Liver (tissue), 9 donors: ENCODE measurements around the gene GCN1. TPM values are rescaled to one million over a fixed set of nuclear protein-coding genes. Genes with fewer than 3 reads are reported as not detected.

ENCODE experiments used
- DNase-seq: peaks from one replicate; pipeline ENCODE4 v3.0.0-alpha.2; 2017; ENCODE audit warnings: low spot score
- H3K27ac ChIP-seq, 2 donors: one replicate each; pipeline ENCODE4 v1.7.0; 2013; ENCODE audit warnings: inconsistent platforms in 2 of 2, low read length in 2 of 2, control low read depth in 1 of 2, low read depth in 1 of 2, mild to moderate bottlenecking in 1 of 2
- H3K27me3 ChIP-seq, 4 donors: one replicate each; pipeline versions ENCODE4 v1.6.1 to v1.7.0; 2013; ENCODE audit warnings: low read length in 3 of 4, inconsistent platforms in 1 of 4, mild to moderate bottlenecking in 1 of 4, moderate library complexity in 1 of 4; ENCODE audit not compliant: control insufficient read depth in 4 of 4, insufficient read depth in 4 of 4
- H3K36me3 ChIP-seq, 4 donors: one replicate each; pipeline versions ENCODE4 v1.6.1 to v1.7.0; 2013; ENCODE audit warnings: low read length in 3 of 4, mild to moderate bottlenecking in 3 of 4, low read depth in 1 of 4, moderate library complexity in 1 of 4; ENCODE audit not compliant: control insufficient read depth in 4 of 4, insufficient read depth in 3 of 4
- H3K4me1 ChIP-seq, 4 donors: one replicate each; pipeline versions ENCODE4 v1.6.1 to v1.7.0; 2013; ENCODE audit warnings: low read length in 3 of 4, mild to moderate bottlenecking in 3 of 4, moderate library complexity in 1 of 4; ENCODE audit not compliant: control insufficient read depth in 4 of 4, insufficient read depth in 4 of 4
- H3K4me3 ChIP-seq, 3 donors: one replicate each; pipeline versions ENCODE4 v1.6.1 to v1.7.0; 2013; ENCODE audit warnings: low read length in 3 of 3, control low read depth in 1 of 3, low read depth in 1 of 3, mild to moderate bottlenecking in 1 of 3
- H3K9ac ChIP-seq, 2 donors: one replicate each; pipeline ENCODE4 v1.7.0; 2013; ENCODE audit warnings: low read length in 2 of 2, mild to moderate bottlenecking in 2 of 2, moderate library complexity in 2 of 2, control low read depth in 1 of 2, low read depth in 1 of 2
- H3K9me3 ChIP-seq, 4 donors: one replicate each; pipeline versions ENCODE4 v1.6.1 to v1.7.0; 2013; ENCODE audit warnings: low read length in 3 of 4; ENCODE audit not compliant: control insufficient read depth in 4 of 4
- ATF3 ChIP-seq: IDR thresholded peaks from 2 replicates; pipeline ENCODE4 v1.6.1; 2016; ENCODE audit warnings: antibody characterized with exemption
- CTCF ChIP-seq: fragments of 150-350 bp; IDR thresholded peaks from 2 replicates; pipeline ENCODE4 v1.5.1; 2017; ENCODE audit warnings: improper control_type of control experiment, low read depth, low read length; ENCODE audit not compliant: missing input control
- FOXA1 ChIP-seq: IDR thresholded peaks from 2 replicates; pipeline ENCODE4 v1.6.1; 2016; ENCODE audit warnings: antibody characterized with exemption
- FOXA2 ChIP-seq: IDR thresholded peaks from 2 replicates; pipeline ENCODE4 v1.6.1; 2016; ENCODE audit warnings: antibody characterized with exemption
- GABPA ChIP-seq, 2 donors: IDR thresholded peaks in 1 of 2; conservative IDR thresholded peaks in 1 of 2; 2 replicates each; pipeline ENCODE4 v1.6.1; 2016; ENCODE audit warnings: antibody characterized with exemption in 2 of 2, mild to moderate bottlenecking in 1 of 2, moderate library complexity in 1 of 2
- HNF4A ChIP-seq, 2 donors: conservative IDR thresholded peaks; 2 replicates each; pipeline ENCODE4 v1.6.1; 2016; ENCODE audit warnings: antibody characterized with exemption in 2 of 2, mild to moderate bottlenecking in 2 of 2
- JUND ChIP-seq, 2 donors: IDR thresholded peaks; 2 replicates each; pipeline ENCODE4 v1.6.1; 2016; ENCODE audit warnings: antibody characterized with exemption in 2 of 2
- MAX ChIP-seq: IDR thresholded peaks from 2 replicates; pipeline ENCODE4 v1.6.1; 2016; ENCODE audit warnings: antibody characterized with exemption
- NR2F2 ChIP-seq: IDR thresholded peaks from 2 replicates; pipeline ENCODE4 v1.6.1; 2016; ENCODE audit warnings: antibody characterized with exemption
- RAD21 ChIP-seq, 2 donors: IDR thresholded peaks; 2 replicates each; pipeline ENCODE4 v1.6.1; 2016; ENCODE audit warnings: antibody characterized with exemption in 2 of 2, mild to moderate bottlenecking in 2 of 2
- REST ChIP-seq: IDR thresholded peaks from 2 replicates; pipeline ENCODE4 v1.6.1; 2016; ENCODE audit warnings: antibody characterized with exemption, mild to moderate bottlenecking
- RXRA ChIP-seq, 2 donors: IDR thresholded peaks; 2 replicates each; pipeline ENCODE4 v1.6.1; 2017 to 2018; ENCODE audit warnings: antibody characterized with exemption in 2 of 2, mild to moderate bottlenecking in 1 of 2
- SP1 ChIP-seq: IDR thresholded peaks from 2 replicates; pipeline ENCODE4 v1.6.1; 2018; ENCODE audit warnings: antibody characterized with exemption, mild to moderate bottlenecking
- TAF1 ChIP-seq: conservative IDR thresholded peaks from 2 replicates; pipeline ENCODE4 v1.6.1; 2016; ENCODE audit warnings: antibody characterized with exemption, mild to moderate bottlenecking
- YY1 ChIP-seq: IDR thresholded peaks from 2 replicates; pipeline ENCODE4 v1.6.1; 2016; ENCODE audit warnings: antibody characterized with exemption, mild to moderate bottlenecking
- WGBS: extraction: QIAGEN DNeasy Blood & Tissue Kit; methylation state at CpG from one replicate; pipeline ENCODE4 v1.1.7; 2013; 5-methylcytosine and 5-hydroxymethylcytosine counted together
- polyA plus RNA-seq, 2 donors: library from polyadenylated mRNA; stranded (reverse) in 1 of 2; unstranded in 1 of 2; fragments of 200-250 nt in 1 of 2; fragments of >200 nt in 1 of 2; fragmentation: Nextera tagmentation in 1 of 2; extraction: Ambion mirVana in 1 of 2; gene quantifications; one replicate each; pipeline versions ENCODE4 v1.2.1 to v1.2.3, GENCODE V29; 2013 to 2015
- total RNA-seq, 2 donors: library from RNA; depleted of rRNA; stranded (reverse); fragments of >200 nt; gene quantifications; one replicate each; pipeline ENCODE4 v1.2.3, GENCODE V29; 2014
- donor health status: healthy.
- donor health status: healthy.
- donor health status: healthy.
- donor health status: healthy.
- donor health status: healthy.

GCN1 gene
- total and polyA plus RNA-seq, 4 donors: 7.3 to 78.6 (median 25.8) TPM

GRCh38 chr12:120234643-120235368 is 40.3 kb upstream of the GCN1 start:
- Histone ChIP-seq H3K27ac (peak overlapping the region; percentile 56 to 79), H3K27me3 (no peaks in the 10 kb centered on the region), H3K9ac (no peak overlapping the region), H3K4me3 (no peak overlapping the region), H3K4me1 (peaks cover 18 to 60% (median 46%) of the 10 kb centered on the region in 4 donors), H3K9me3 (no peaks in the 10 kb centered on the region), H3K36me3 (no peaks in the 10 kb centered on the region)
- no peak for DNase-seq
- WGBS: 49% methylated on average over 13 of the region's 13 CpGs
- TF ChIP-seq RAD21 (IDR thresholded peaks at IDR 0.05) (peak; percentile 65 to 72), ATF3 (no peak), RXRA (IDR thresholded peaks at IDR 0.05) (peak in 1 of 2 donors; percentile 35), HNF4A (conservative IDR thresholded peaks at IDR 0.05) (peak in 1 of 2 donors; percentile 22), SP1 (peak; percentile 21), CTCF (peak; percentile 47), NR2F2 (peak; percentile 33), TAF1 (no peak)

- Histone ChIP-seq H3K27me3 (no peaks in the 10 kb centered on the region), H3K9ac (no peak overlapping the region), H3K4me1 (peaks cover 23 to 85% (median 73%) of the 10 kb centered on the region in 4 donors), H3K9me3 (no peaks in the 10 kb centered on the region), H3K27ac (peak overlapping the region; percentile 78 to 92), H3K4me3 (no peak overlapping the region), H3K36me3 (no peaks in the 10 kb centered on the region)
- TF ChIP-seq RAD21 (IDR thresholded peaks at IDR 0.05) (peak; percentile 10 to 25), RXRA (IDR thresholded peaks at IDR 0.05) (peak in 1 of 2 donors; percentile 22), NR2F2 (peak; percentile 30), JUND (IDR thresholded peaks at IDR 0.05) (no peak)
- WGBS: 64% methylated on average over 3 of the region's 3 CpGs
- DNase-seq: no peak
These were observed 36.9 kb upstream of the GCN1 start for GRCh38 chr12:120231316-120232011.

GRCh38 chr12:120230974-120231315 is 36.4 kb upstream of the GCN1 start:
- H3K36me3 ChIP-seq: no peaks in the 10 kb centered on the region
- no peak overlapping the region for H3K9ac ChIP-seq
- DNase-seq: no peak
- WGBS: 73% methylated on average over 6 of the region's 6 CpGs
- peaks cover 25 to 87% (median 78%) of the 10 kb centered on the region in 4 donors for H3K4me1 ChIP-seq
- no peak overlapping the region for H3K4me3 ChIP-seq
- TF ChIP-seq REST (no peak), HNF4A (conservative IDR thresholded peaks at IDR 0.05) (no peak), MAX (no peak), YY1 (no peak), FOXA2 (no peak), NR2F2 (no peak), TAF1 (no peak), FOXA1 (no peak), GABPA (IDR thresholded peaks at IDR 0.05 in 1 of 2, conservative IDR thresholded peaks at IDR 0.05 in 1 of 2) (no peak)
- peak overlapping the region; percentile 78 to 92 for H3K27ac ChIP-seq
- no peaks in the 10 kb centered on the region for H3K9me3 ChIP-seq
- H3K27me3 ChIP-seq: no peaks in the 10 kb centered on the region
